GM12892 (cell line): ENCODE data around the gene TMPRSS12.
A peak's percentile ranks its signal among the peaks of the same experiment; 100 is the strongest.
"Not testable (repeated sequence)": the region's sequence is repeated elsewhere in the genome, so short reads cannot be mapped to it uniquely, and the experiment has no call there.

Experiments used
- DNase-seq: peaks from one replicate; pipeline ENCODE4 v3.0.0; 2011; ENCODE audit not compliant: insufficient read length
- FAIRE-seq: peaks from 2 replicates; lab custom pipeline; 2011; peaks lifted over from hg19 to GRCh38; lab: Jason Lieb, UNC
- POLR2A ChIP-seq: IDR thresholded peaks from 2 replicates; pipeline ENCODE4 v1.6.1; 2011; ENCODE audit warnings: low read depth, low read length, control low read depth
- POLR2AphosphoS5 ChIP-seq: IDR thresholded peaks from 2 replicates; pipeline ENCODE4 v1.6.1; 2011; ENCODE audit warnings: low read depth, low read length, control low read depth
- TAF1 ChIP-seq: IDR thresholded peaks from 2 replicates; pipeline ENCODE4 v1.6.1; 2011; ENCODE audit warnings: low read depth, mild to moderate bottlenecking, control low read depth, low read length, borderline replicate concordance

TMPRSS12 gene

DNA sequence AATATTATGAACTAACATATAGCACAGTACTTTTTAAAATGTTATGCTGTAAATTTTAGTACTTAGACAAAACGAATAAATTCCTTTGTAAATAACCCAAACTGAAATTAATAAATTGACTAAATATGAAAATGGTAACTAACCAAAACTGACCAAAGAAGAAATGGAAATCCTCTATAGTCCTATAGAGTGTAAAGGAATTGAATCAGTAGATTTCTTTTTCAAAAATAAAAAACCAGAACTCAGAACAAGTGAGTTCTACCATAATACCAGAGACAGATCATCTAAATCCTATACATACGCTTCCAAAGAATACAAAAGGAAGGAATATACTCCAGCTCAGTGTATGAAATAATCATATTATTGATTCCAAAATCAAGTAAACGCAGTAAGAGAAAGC lies 39.8 kb downstream of the TMPRSS12 start:
- TF ChIP-seq POLR2A: no peak
- no peak for TF ChIP-seq POLR2AphosphoS5
- no peak for TF ChIP-seq TAF1
- no peak for FAIRE-seq
- DNase-seq: no peak

DNA sequence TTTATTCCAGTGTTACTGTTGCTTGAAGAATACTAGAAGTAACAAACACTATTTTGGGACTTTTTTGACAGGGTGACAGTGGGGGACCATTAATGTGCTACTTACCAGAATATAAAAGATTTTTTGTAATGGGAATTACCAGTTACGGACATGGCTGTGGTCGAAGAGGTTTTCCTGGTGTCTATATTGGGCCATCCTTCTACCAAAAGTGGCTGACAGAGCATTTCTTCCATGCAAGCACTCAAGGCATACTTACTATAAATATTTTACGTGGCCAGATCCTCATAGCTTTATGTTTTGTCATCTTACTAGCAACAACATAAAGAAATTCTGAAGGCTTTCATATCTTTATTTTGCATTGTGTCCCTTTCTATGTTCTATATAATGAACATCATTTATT lies 44.5 kb downstream of the TMPRSS12 start:
- FAIRE-seq (no peak), DNase-seq (no peak)
- TF ChIP-seq POLR2AphosphoS5: no peak
- no peak for TF ChIP-seq POLR2A
- TF ChIP-seq TAF1: no peak

- FAIRE-seq (no peak), DNase-seq (no peak)
- TF ChIP-seq POLR2AphosphoS5 (no peak), TAF1 (no peak), POLR2A (no peak)
Measured at GRCh38 chr12:50888666-50889065, 45.9 kb downstream of the TMPRSS12 start.

DNA sequence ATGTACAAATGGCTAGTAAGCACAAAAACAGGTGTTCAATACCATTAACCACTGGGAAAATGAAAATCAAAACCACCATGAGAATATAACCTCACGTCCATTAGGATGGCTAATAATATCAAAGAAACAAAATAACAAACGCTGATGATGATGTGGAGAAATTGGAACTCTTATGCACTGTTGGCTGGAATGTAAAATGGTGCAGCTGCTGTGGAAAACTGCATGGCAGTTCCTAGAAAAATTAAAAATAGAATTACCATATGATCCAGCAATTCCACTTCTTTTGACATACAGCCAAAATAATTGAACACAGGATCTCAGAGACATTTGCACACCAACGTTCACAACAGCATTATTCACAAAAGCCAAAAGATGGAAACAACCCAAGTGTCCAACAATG lies 51.5 kb downstream of the TMPRSS12 start:
- FAIRE-seq (no peak), DNase-seq (no peak)
- TF ChIP-seq TAF1 (no peak), POLR2AphosphoS5 (no peak), POLR2A (no peak)

- DNase-seq (no peak), FAIRE-seq (no peak)
- TF ChIP-seq POLR2AphosphoS5: no peak
- TF ChIP-seq TAF1: no peak
- TF ChIP-seq POLR2A: no peak
Measured at GRCh38 chr12:50901685-50902113, 59.0 kb downstream of the TMPRSS12 start.

- FAIRE-seq, DNase-seq: not testable (repeated sequence)
Measured at GRCh38 chr12:50908479-50908878, 65.8 kb downstream of the TMPRSS12 start.

GRCh38 chr12:50912361-50912760 lies 69.6 kb downstream of the TMPRSS12 start:
- not testable (repeated sequence) for DNase-seq, FAIRE-seq

- TF ChIP-seq POLR2A (no peak), POLR2AphosphoS5 (no peak), TAF1 (no peak)
- DNase-seq (no peak), FAIRE-seq (no peak)
Measured at GRCh38 chr12:50913224-50913623, 70.5 kb downstream of the TMPRSS12 start.

- FAIRE-seq: no peak
- DNase-seq: no peak
- TF ChIP-seq POLR2AphosphoS5 (no peak), POLR2A (no peak), TAF1 (no peak)
Measured at GRCh38 chr12:50914872-50915484, 72.3 kb downstream of the TMPRSS12 start.

GRCh38 chr12:50916292-50916691 lies 73.6 kb downstream of the TMPRSS12 start:
- FAIRE-seq (no peak), DNase-seq (no peak)
- TF ChIP-seq POLR2AphosphoS5 (no peak), TAF1 (no peak), POLR2A (no peak)

DNA sequence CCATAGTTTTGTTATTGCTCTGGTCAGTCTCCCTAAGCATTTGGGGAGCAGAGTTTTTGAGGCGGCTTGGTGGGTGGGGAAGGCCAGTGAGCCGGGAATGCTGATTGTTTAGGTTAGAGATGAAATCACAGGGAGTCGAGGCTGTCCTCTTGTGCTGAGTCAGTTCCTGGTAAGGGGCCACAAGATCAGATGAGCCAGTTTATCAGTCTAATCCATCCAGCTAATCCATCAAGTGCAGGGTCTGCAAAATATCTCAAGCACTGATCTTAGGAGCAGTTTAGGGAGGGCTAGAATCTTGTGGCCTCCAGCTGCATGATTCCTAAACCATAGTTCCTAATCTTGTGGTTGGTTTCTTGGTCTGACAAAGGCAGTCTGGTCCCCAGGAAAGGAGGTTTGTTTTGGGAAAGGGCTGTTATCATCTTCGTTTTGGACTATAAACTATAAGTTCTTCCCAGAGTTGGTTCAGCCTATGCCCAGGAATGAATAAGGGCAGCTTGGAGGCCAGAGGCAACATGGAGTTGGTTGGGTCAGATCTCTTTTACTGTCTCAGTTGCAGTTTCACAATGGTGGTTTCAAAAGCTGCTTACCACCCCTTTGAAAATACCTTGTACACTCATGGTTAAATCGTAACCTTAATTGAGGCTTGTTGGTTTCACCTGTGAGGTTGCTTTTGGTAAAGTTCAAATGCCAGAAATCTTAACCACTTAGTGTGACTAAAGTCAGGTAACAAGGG lies 76.0 kb downstream of the TMPRSS12 start:
- DNase-seq (no peak), FAIRE-seq (peak; percentile 87)
- TF ChIP-seq POLR2AphosphoS5 (no peak), TAF1 (no peak), POLR2A (no peak)

DNA sequence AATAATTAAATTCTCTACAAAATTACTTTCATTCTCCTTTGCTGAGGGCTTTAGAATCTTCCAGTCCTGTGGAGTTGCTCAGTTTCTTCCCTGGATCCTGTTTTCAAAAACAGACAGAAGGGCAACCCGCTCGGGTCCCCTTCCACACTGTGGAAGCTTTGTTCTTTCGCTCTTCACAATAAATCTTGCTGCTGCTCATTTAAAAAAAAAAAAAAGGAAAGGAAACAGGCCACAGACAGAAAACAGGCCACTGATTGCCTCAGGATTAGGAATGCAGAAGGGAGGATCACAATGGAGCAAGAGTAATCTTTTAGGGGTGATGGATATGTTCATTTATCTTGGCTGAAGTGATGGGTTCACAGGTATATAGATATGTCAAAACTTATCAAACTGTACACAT lies 80.1 kb downstream of the TMPRSS12 start:
- TF ChIP-seq POLR2AphosphoS5 (no peak), TAF1 (no peak)
- DNase-seq (no peak), FAIRE-seq (no peak)
